Lung (tissue), 12 donors: ENCODE results near the gene ATXN1L. TPM values are rescaled to one million over a fixed set of nuclear protein-coding genes. Genes with fewer than 3 reads are reported as not detected.

Experiments
- ATAC-seq: fragments of 200-7000 bp; cut with Tn5 transposase; one replicate; pipeline ENCODE4 v1.9.1; 2020; ENCODE audit warnings: moderate number of reproducible peaks; ENCODE audit not compliant: insufficient read depth, low FRiP score
- DNase-seq, 3 donors: peaks; one replicate each; pipeline ENCODE4 v3.0.0-alpha.2; 2013 to 2017
- H3K27ac ChIP-seq, 2 donors: one replicate each; pipeline ENCODE4 v1.5.1; 2013; ENCODE audit warnings: mild to moderate bottlenecking in 2 of 2, moderate library complexity in 2 of 2, control low read depth in 1 of 2, inconsistent platforms in 1 of 2, low read depth in 1 of 2, low read length in 1 of 2
- H3K27me3 ChIP-seq, 3 donors: one replicate each; pipeline ENCODE4 v1.5.1; 2013; ENCODE audit warnings: low read length in 2 of 3; ENCODE audit not compliant: control insufficient read depth in 3 of 3, insufficient read depth in 3 of 3
- H3K36me3 ChIP-seq, 4 donors: one replicate each; pipeline ENCODE4 v1.5.1; 2013; ENCODE audit warnings: low read length in 4 of 4, mild to moderate bottlenecking in 1 of 4, moderate library complexity in 1 of 4; ENCODE audit not compliant: control insufficient read depth in 4 of 4, insufficient read depth in 4 of 4
- H3K4me1 ChIP-seq, 5 donors: one replicate each; pipeline ENCODE4 v1.5.1; 2013; ENCODE audit warnings: low read length in 5 of 5, mild to moderate bottlenecking in 2 of 5, moderate library complexity in 1 of 5; ENCODE audit not compliant: control insufficient read depth in 5 of 5, insufficient read depth in 5 of 5
- H3K4me3 ChIP-seq: one replicate; pipeline ENCODE4 v1.5.1; 2013; ENCODE audit warnings: mild to moderate bottlenecking, control low read depth, moderate library complexity
- H3K9ac ChIP-seq, 2 donors: one replicate each; pipeline ENCODE4 v1.5.1; 2013; ENCODE audit warnings: low read length in 2 of 2, control low read depth in 1 of 2; ENCODE audit not compliant: insufficient read depth in 1 of 2
- H3K9me3 ChIP-seq, 4 donors: one replicate each; pipeline ENCODE4 v1.5.1; 2013; ENCODE audit warnings: low read length in 3 of 4, mild to moderate bottlenecking in 1 of 4, moderate library complexity in 1 of 4; ENCODE audit not compliant: control insufficient read depth in 4 of 4, insufficient read depth in 3 of 4
- WGBS, 2 donors: extraction: QIAGEN DNeasy Blood & Tissue Kit; methylation state at CpG; one replicate each; pipeline ENCODE4 v1.1.7; 2013; 5-methylcytosine and 5-hydroxymethylcytosine counted together
- polyA plus RNA-seq, 2 donors: library from polyadenylated mRNA; stranded (reverse); fragments of 200-250 nt; gene quantifications; one replicate each; pipeline ENCODE4 v1.2.1, GENCODE V29; 2013
- total RNA-seq, 2 donors: library from RNA; depleted of rRNA in 1 of 2; stranded (reverse); fragments of >200 nt in 1 of 2; gene quantifications; one replicate each; pipeline ENCODE4 v1.2.1, GENCODE V29; 2014 to 2021
- TF ChIP-seq, protein P1 (sequence below): IDR thresholded peaks from 2 replicates; pipeline ENCODE4 v1.5.1; 2012; ENCODE audit warnings: mild to moderate bottlenecking; ENCODE audit errors: control extremely low read depth, extremely low read depth
- donor health status: control.
- donor health status: control.
- donor health status: Bipolar disorder and iron deficiency.
- donor health status: healthy.
- donor health status: DM: yes; HTN: yes; CAD: no.

The ATXN1L gene
- total and polyA plus RNA-seq, 4 donors, result 7.3 to 25.7 (median 18.5) TPM

DNA sequence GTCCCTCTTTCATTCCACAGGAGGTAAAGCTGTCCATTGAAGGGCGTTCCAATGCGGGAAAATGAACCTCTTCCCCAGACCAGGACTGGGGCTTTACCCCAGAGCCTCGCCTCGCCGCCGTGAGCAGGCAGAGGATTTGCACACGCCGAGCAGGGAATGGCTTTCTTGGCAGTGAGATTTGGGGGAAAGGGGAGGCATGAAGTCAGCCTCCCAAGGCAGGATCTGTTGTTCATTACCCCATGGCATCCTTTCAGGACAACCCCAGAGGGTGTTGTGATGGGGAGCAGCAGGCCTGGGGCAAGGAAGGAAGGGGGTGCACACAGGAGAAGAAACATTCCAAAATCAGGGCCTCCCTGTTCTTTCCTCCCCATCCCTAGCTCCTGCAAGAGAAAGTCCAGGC lies 6.0 kb downstream of the ATXN1L start:
- Histone ChIP-seq H3K27ac (no peak overlapping the region), H3K4me3 (no peak overlapping the region), H3K27me3 (no peaks in the 10 kb centered on the region), H3K36me3 (peaks cover 16 to 45% (median 32%) of the 10 kb centered on the region in 4 donors), H3K9me3 (no peaks in the 10 kb centered on the region), H3K9ac (no peak overlapping the region), H3K4me1 (peaks cover 0 to 12% (median 4%) of the 10 kb centered on the region in 5 donors)
- DNase-seq (no peak), ATAC-seq (no peak)
- 96 to 97% methylated on average over 8 of the region's 8 CpGs for WGBS, 2 donors
- TF ChIP-seq, protein P1, sequence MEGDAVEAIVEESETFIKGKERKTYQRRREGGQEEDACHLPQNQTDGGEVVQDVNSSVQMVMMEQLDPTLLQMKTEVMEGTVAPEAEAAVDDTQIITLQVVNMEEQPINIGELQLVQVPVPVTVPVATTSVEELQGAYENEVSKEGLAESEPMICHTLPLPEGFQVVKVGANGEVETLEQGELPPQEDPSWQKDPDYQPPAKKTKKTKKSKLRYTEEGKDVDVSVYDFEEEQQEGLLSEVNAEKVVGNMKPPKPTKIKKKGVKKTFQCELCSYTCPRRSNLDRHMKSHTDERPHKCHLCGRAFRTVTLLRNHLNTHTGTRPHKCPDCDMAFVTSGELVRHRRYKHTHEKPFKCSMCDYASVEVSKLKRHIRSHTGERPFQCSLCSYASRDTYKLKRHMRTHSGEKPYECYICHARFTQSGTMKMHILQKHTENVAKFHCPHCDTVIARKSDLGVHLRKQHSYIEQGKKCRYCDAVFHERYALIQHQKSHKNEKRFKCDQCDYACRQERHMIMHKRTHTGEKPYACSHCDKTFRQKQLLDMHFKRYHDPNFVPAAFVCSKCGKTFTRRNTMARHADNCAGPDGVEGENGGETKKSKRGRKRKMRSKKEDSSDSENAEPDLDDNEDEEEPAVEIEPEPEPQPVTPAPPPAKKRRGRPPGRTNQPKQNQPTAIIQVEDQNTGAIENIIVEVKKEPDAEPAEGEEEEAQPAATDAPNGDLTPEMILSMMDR, result no peak

DNA sequence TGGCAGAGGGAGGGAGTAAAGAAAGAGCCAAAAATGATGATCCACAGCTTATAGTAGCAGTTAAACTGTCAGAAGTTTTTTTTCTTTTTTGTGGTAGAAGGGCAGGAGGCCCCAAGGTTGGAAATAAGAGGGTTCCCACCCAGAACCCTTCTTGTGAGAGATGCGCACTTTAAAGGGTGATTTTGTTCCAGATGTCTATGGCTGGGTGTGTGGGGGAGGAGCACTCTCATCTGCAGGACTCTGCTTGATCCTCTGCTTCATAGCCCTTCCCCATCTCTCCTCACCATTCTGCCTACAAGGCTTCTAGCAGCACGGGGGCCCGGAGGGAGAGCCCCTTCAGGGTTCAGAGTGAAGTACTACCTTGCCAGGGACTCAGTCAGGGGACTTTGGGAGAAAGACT lies 6.4 kb downstream of the ATXN1L start:
- Histone ChIP-seq H3K36me3 (peaks cover 16 to 45% (median 32%) of the 10 kb centered on the region in 4 donors), H3K9ac (no peak overlapping the region), H3K4me3 (no peak overlapping the region), H3K27me3 (no peaks in the 10 kb centered on the region), H3K4me1 (peaks cover 0 to 8% (median under 1%) of the 10 kb centered on the region in 5 donors), H3K27ac (no peak overlapping the region), H3K9me3 (no peaks in the 10 kb centered on the region)
- DNase-seq (no peak), ATAC-seq (no peak)
- TF ChIP-seq, protein P1, result no peak
- WGBS, 2 donors, result 83 to 89% methylated on average over 3 of the region's 3 CpGs

DNA sequence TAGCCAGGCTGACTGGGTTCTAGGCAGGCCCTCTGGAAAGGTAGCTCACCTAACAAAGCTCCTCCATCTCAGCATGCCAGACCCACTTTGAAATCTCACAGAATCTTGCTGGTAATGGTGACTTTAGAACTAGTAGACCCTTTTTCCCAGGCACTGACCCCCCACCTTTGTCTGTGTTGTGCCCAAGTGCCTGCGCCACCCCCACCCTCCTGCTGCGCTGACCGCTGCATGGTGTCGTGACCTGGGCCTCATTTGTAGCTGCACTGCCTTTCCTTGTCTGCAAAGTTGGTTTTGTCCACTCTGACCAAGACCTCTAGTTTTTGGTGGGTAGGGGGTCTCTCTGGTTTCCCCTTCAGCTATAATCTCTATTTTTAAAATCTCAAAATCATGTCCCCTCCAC lies 6.8 kb downstream of the ATXN1L start:
- H3K36me3 ChIP-seq, result peaks cover 16 to 48% (median 32%) of the 10 kb centered on the region in 4 donors
- no peak overlapping the region for H3K9ac ChIP-seq
- no peak overlapping the region for H3K27ac ChIP-seq
- H3K4me3 ChIP-seq, result no peak overlapping the region
- H3K27me3 ChIP-seq, result no peaks in the 10 kb centered on the region
- no peak for ATAC-seq
- H3K9me3 ChIP-seq, result no peaks in the 10 kb centered on the region
- DNase-seq, result no peak
- peaks cover 0 to 7% (median 0%) of the 10 kb centered on the region in 5 donors for H3K4me1 ChIP-seq
- TF ChIP-seq, protein P1, result no peak
- WGBS, 2 donors, result 98% methylated on average over 4 of the region's 4 CpGs

DNA sequence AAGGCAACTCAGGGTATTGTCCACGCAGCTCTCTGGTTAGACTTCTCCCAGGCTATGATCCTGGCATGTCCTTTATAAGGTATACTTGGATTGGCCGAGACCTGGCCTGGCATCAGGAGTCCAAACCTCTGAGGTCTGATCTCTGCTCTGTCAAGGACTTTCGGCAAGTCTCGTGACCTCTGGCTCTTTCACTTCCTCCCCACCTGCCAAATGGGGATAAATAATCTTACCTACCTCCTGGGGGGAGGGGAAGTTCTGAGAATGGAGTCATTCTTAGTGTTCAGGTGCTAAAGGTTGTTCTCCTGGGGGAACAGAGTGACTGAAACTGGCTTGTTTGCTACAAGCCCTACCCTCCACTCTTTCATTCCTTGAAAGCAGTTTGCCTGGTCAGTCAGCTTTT lies 7.6 kb downstream of the ATXN1L start:
- DNase-seq, result no peak
- H3K27ac ChIP-seq, result no peak overlapping the region
- H3K27me3 ChIP-seq, result no peaks in the 10 kb centered on the region
- peaks cover 0 to 7% (median 0%) of the 10 kb centered on the region in 5 donors for H3K4me1 ChIP-seq
- peaks cover 16 to 48% (median 28%) of the 10 kb centered on the region in 4 donors for H3K36me3 ChIP-seq
- no peak overlapping the region for H3K9ac ChIP-seq
- H3K9me3 ChIP-seq, result no peaks in the 10 kb centered on the region
- no peak for ATAC-seq
- 86 to 93% methylated on average over 4 of the region's 4 CpGs for WGBS, 2 donors
- H3K4me3 ChIP-seq, result no peak overlapping the region
- TF ChIP-seq, protein P1, result no peak
